H9 (cell line): ENCODE measurements around the gene SPATS2. TPM values are rescaled to one million over a fixed set of nuclear protein-coding genes. Genes with fewer than 3 reads are reported as not detected.

Experiments
- DNase-seq: peaks from one replicate; pipeline ENCODE4 v3.0.0-alpha.2; 2017
- H2AFZ ChIP-seq: one replicate; pipeline ENCODE4 v1.6.1; 2013; ENCODE audit warnings: mild to moderate bottlenecking, low read length, control low read depth, moderate library complexity
- H2AK5ac ChIP-seq: 2 replicates; pipeline ENCODE4 v1.6.1; 2013; ENCODE audit warnings: low read length, control low read depth, mixed read lengths; ENCODE audit not compliant: insufficient read length
- H2BK120ac ChIP-seq: one replicate; pipeline ENCODE4 v1.6.1; 2013; ENCODE audit warnings: low read depth, mild to moderate bottlenecking, low read length, control low read depth, inconsistent platforms; ENCODE audit not compliant: poor library complexity, severe bottlenecking
- H2BK12ac ChIP-seq: 2 replicates; pipeline ENCODE4 v1.6.1; 2013; ENCODE audit warnings: low read length, control low read depth, mixed read lengths, low read depth; ENCODE audit not compliant: insufficient read length
- H2BK15ac ChIP-seq: 2 replicates; pipeline ENCODE4 v1.6.1; 2013; ENCODE audit warnings: low read depth, low read length, control low read depth
- H2BK20ac ChIP-seq: one replicate; pipeline ENCODE4 v1.6.1; 2013; ENCODE audit warnings: low read depth, mild to moderate bottlenecking, low read length, control low read depth, inconsistent platforms; ENCODE audit not compliant: poor library complexity, severe bottlenecking
- H2BK5ac ChIP-seq: 2 replicates; pipeline ENCODE4 v1.6.1; 2013; ENCODE audit warnings: low read length, control low read depth, mixed read lengths; ENCODE audit not compliant: insufficient read length
- H3K14ac ChIP-seq: 2 replicates; pipeline ENCODE4 v1.6.1; 2013; ENCODE audit warnings: low read length, control low read depth; ENCODE audit not compliant: insufficient read depth
- H3K18ac ChIP-seq: 2 replicates; pipeline ENCODE4 v1.6.1; 2013; ENCODE audit warnings: low read depth, mild to moderate bottlenecking, mixed read lengths, low read length, control low read depth; ENCODE audit not compliant: insufficient read length
- H3K23ac ChIP-seq: 2 replicates; pipeline ENCODE4 v1.6.1; 2013; ENCODE audit warnings: low read length, control low read depth, mixed read lengths, low read depth; ENCODE audit not compliant: insufficient read length
- H3K23me2 ChIP-seq: 2 replicates; pipeline ENCODE4 v1.6.1; 2013; ENCODE audit warnings: low read depth, mild to moderate bottlenecking, mixed read lengths, low read length, control low read depth; ENCODE audit not compliant: insufficient read length, poor library complexity, severe bottlenecking
- H3K27ac ChIP-seq: 2 replicates; pipeline ENCODE4 v1.5.1; 2013; ENCODE audit warnings: low read length, control low read depth, mixed read lengths, low read depth; ENCODE audit not compliant: insufficient read length
- H3K27me3 ChIP-seq: 2 replicates; pipeline ENCODE4 v1.6.1; 2013; ENCODE audit warnings: low read length, control low read depth, inconsistent platforms; ENCODE audit not compliant: insufficient read depth
- H3K4ac ChIP-seq: 2 replicates; pipeline ENCODE4 v1.6.1; 2013; ENCODE audit warnings: low read depth, mild to moderate bottlenecking, control low read depth, inconsistent platforms, low read length, moderate library complexity
- H3K4me1 ChIP-seq: 2 replicates; pipeline ENCODE4 v1.6.1; 2013; ENCODE audit warnings: low read length, control low read depth, inconsistent platforms; ENCODE audit not compliant: insufficient read depth
- H3K4me2 ChIP-seq: 2 replicates; pipeline ENCODE4 v1.6.1; 2013; ENCODE audit warnings: low read length, control low read depth, mixed read lengths; ENCODE audit not compliant: insufficient read length, insufficient read depth
- H3K56ac ChIP-seq: 2 replicates; pipeline ENCODE4 v1.6.1; 2013; ENCODE audit warnings: low read depth, mild to moderate bottlenecking, mixed read lengths, low read length, control low read depth; ENCODE audit not compliant: insufficient read length
- H3K79me1 ChIP-seq: 2 replicates; pipeline ENCODE4 v1.6.1; 2013; ENCODE audit warnings: low read depth, mild to moderate bottlenecking, moderate library complexity, low read length, control low read depth, inconsistent platforms; ENCODE audit not compliant: insufficient read depth, poor library complexity, severe bottlenecking
- H3K79me2 ChIP-seq: 2 replicates; pipeline ENCODE4 v1.6.1; 2013; ENCODE audit warnings: low read length, control low read depth, inconsistent platforms; ENCODE audit not compliant: insufficient read depth
- H3K9ac ChIP-seq: 2 replicates; pipeline ENCODE4 v1.6.1; 2013; ENCODE audit warnings: low read length, control low read depth, mixed read lengths; ENCODE audit not compliant: insufficient read length; ENCODE audit errors: extremely low read depth
- H3K9me3 ChIP-seq: one replicate; pipeline ENCODE4 v1.6.1; 2013; ENCODE audit warnings: low read depth, low read length, inconsistent platforms; ENCODE audit not compliant: control insufficient read depth
- H3T11ph ChIP-seq: one replicate; pipeline ENCODE4 v1.6.1; 2013; ENCODE audit warnings: mild to moderate bottlenecking, low read length, control low read depth, inconsistent platforms
- H4K20me1 ChIP-seq: one replicate; pipeline ENCODE4 v1.6.1; 2013; ENCODE audit not compliant: control insufficient read depth, insufficient read length, insufficient read depth
- H4K5ac ChIP-seq: 2 replicates; pipeline ENCODE4 v1.6.1; 2013; ENCODE audit warnings: low read depth, mild to moderate bottlenecking, mixed read lengths, low read length, control low read depth; ENCODE audit not compliant: insufficient read length
- H4K8ac ChIP-seq: replicated peaks from 2 replicates; pipeline ENCODE4 v1.6.1; 2013; ENCODE audit warnings: low read length, control low read depth, mixed read lengths, low read depth; ENCODE audit not compliant: insufficient read length
- H4K91ac ChIP-seq: 2 replicates; pipeline ENCODE4 v1.6.1; 2013; ENCODE audit warnings: low read depth, mild to moderate bottlenecking, moderate library complexity, mixed read lengths, low read length, control low read depth; ENCODE audit not compliant: insufficient read length
- H3K27ac Mint-ChIP-seq, 3 experiments: 2 replicates in 2 of 3; 3 replicates in 1 of 3; pipeline ENCODE4 v1.8.0; 2020 to 2021; ENCODE audit warnings: mixed read lengths in 3 of 3, mild to moderate bottlenecking in 1 of 3, moderate library complexity in 1 of 3
- H3K27me3 Mint-ChIP-seq: 2 replicates; pipeline ENCODE4 v1.8.0; 2021; ENCODE audit warnings: low read depth, mild to moderate bottlenecking, moderate library complexity, mixed read lengths
- H3K36me3 Mint-ChIP-seq, 3 experiments: 2 replicates in 2 of 3; 3 replicates in 1 of 3; pipeline ENCODE4 v1.8.0; 2020 to 2021; ENCODE audit warnings: low read depth in 3 of 3, mixed read lengths in 3 of 3; ENCODE audit not compliant: insufficient read depth in 1 of 3
- H3K4me1 Mint-ChIP-seq, 2 experiments: 2 replicates each; pipeline ENCODE4 v1.8.0; 2020; ENCODE audit warnings: mixed read lengths in 2 of 2
- H3K4me3 Mint-ChIP-seq, 2 experiments: 2 replicates in 1 of 2; 3 replicates in 1 of 2; pipeline ENCODE4 v1.8.0; 2020 to 2021; ENCODE audit warnings: mild to moderate bottlenecking in 2 of 2, mixed read lengths in 2 of 2, moderate library complexity in 1 of 2
- H3K9me3 Mint-ChIP-seq, 2 experiments: 2 replicates in 1 of 2; 3 replicates in 1 of 2; pipeline ENCODE4 v1.8.0; 2020; ENCODE audit warnings: mild to moderate bottlenecking in 2 of 2, mixed read lengths in 2 of 2, moderate library complexity in 1 of 2
- WGBS: extraction: QIAGEN DNeasy Blood & Tissue Kit; methylation state at CpG from one replicate; pipeline ENCODE4 v1.1.7; 2013; ENCODE audit warnings: missing lambda C conversion rate, low lambda C conversion rate, mixed read lengths; ENCODE audit not compliant: insufficient read length; ENCODE audit errors: extremely low coverage; 5-methylcytosine and 5-hydroxymethylcytosine counted together
- total RNA-seq: library from RNA; stranded (reverse); gene quantifications from 2 replicates; pipeline ENCODE4 v1.2.1, GENCODE V29; 2021
- TF ChIP-seq, protein P1 (sequence below): fragments of 200-600 bp; sonication (generic); conservative IDR thresholded peaks from 3 replicates; pipeline ENCODE4 v1.8.0; 2021; ENCODE audit warnings: antibody characterized with exemption, mild to moderate bottlenecking

SPATS2 gene
- total RNA-seq, 1 experiment from 2014 or later, result 17.1 TPM

DNA sequence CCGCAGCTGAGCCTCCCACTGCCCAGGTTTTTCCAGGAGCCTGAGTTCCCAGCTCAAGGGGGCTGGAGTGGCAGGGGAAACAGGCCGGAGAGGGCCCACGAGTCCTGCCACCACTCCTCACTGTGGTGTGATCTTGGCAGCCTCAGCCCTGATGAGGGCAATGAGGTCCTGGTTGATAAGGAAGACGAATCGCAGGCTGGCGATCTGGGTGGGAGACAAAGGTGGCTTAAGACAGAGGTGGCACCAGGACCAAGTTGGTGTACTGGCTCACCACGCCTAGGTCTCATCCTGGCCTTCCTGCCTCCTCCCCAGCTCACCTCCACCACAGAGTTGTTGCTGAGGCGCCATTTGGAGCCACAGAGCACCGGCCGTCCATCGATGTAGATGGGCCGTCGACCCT, 191.3 kb downstream of the SPATS2 start:
- peaks cover 1% of the 10 kb centered on the region; the same call in 1 of the 2 replicates for H3K27me3 Mint-ChIP-seq
- Histone ChIP-seq H3K79me1 (no peaks in the 10 kb centered on the region), H3K9me3 (no peaks in the 10 kb centered on the region), H3K4me1 (no peaks in the 10 kb centered on the region), H3K27me3 (no peaks in the 10 kb centered on the region), H3T11ph (no peak overlapping the region), H2BK20ac (no peak overlapping the region), H4K20me1 (no peaks in the 10 kb centered on the region), H2BK120ac (no peak overlapping the region), H3K23ac (no peak overlapping the region), H3K56ac (no peak overlapping the region), H2BK5ac (no peak overlapping the region), H2BK12ac (no peak overlapping the region), H3K18ac (no peak overlapping the region), H4K5ac (no peak overlapping the region), H4K91ac (no peak overlapping the region), H2AK5ac (no peak overlapping the region), H2BK15ac (no peak overlapping the region), H3K9ac (no peak overlapping the region), H3K4ac (no peak overlapping the region), H3K23me2 (no peaks in the 10 kb centered on the region), H3K4me2 (no peak overlapping the region), H3K27ac (no peak overlapping the region), H3K79me2 (no peaks in the 10 kb centered on the region), H4K8ac (no peak overlapping the region), H3K14ac (no peak overlapping the region), H2AFZ (no peak overlapping the region)
- no peaks in the 10 kb centered on the region for H3K4me1 Mint-ChIP-seq
- H3K9me3 Mint-ChIP-seq, result no peaks in the 10 kb centered on the region; a peak in 1 of 5 replicates
- TF ChIP-seq, protein P1, sequence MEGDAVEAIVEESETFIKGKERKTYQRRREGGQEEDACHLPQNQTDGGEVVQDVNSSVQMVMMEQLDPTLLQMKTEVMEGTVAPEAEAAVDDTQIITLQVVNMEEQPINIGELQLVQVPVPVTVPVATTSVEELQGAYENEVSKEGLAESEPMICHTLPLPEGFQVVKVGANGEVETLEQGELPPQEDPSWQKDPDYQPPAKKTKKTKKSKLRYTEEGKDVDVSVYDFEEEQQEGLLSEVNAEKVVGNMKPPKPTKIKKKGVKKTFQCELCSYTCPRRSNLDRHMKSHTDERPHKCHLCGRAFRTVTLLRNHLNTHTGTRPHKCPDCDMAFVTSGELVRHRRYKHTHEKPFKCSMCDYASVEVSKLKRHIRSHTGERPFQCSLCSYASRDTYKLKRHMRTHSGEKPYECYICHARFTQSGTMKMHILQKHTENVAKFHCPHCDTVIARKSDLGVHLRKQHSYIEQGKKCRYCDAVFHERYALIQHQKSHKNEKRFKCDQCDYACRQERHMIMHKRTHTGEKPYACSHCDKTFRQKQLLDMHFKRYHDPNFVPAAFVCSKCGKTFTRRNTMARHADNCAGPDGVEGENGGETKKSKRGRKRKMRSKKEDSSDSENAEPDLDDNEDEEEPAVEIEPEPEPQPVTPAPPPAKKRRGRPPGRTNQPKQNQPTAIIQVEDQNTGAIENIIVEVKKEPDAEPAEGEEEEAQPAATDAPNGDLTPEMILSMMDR, result no peak
- WGBS, result no CpG with 5 or more reads among the region's 13 CpGs
- no peak overlapping the region for H3K27ac Mint-ChIP-seq
- no peak for DNase-seq
- peaks cover 27 to 59% (median 54%) of the 10 kb centered on the region in 3 experiments; a peak in 6 of 7 replicates for H3K36me3 Mint-ChIP-seq
- no peak overlapping the region for H3K4me3 Mint-ChIP-seq
